ENCODE results near the gene FITM1. TPM values are rescaled to one million over a fixed set of nuclear protein-coding genes. Genes with fewer than 3 reads are reported as not detected.

The FITM1 gene
- total RNA-seq, 2 donors from 2014 or later = 1.1 TPM; not detected in 1

GRCh38 chr14:24122416-24122815, 8.0 kb upstream of the FITM1 start:
- H3K27ac ChIP-seq (ENCODE audit: low read depth, low read length) = no peak overlapping the region
- WGBS, 2 experiments (ENCODE audit: insufficient coverage in 1 of 2, insufficient read length in 1 of 2) = 100% methylated on average over 4 of the region's 4 CpGs; no CpG with 5 or more reads in 1 of the 2 experiments
- no peaks in the 10 kb centered on the region for H3K27me3 ChIP-seq (ENCODE audit: control insufficient read depth, insufficient read depth, low read length, poor library complexity, severe bottlenecking)
- H3K9me3 ChIP-seq (ENCODE audit: control insufficient read depth, low read length) = no peaks in the 10 kb centered on the region
- Mint-ChIP-seq H3K9me3 (no peaks in the 10 kb centered on the region), H3K27me3 (ENCODE audit: insufficient read depth) (no peaks in the 10 kb centered on the region), H3K4me3 (no peak overlapping the region), H3K27ac (no peak overlapping the region), H3K4me1 (peaks cover 4% of the 10 kb centered on the region), H3K36me3 (ENCODE audit: low read depth) (peaks cover 53% of the 10 kb centered on the region)
- no peaks in the 10 kb centered on the region for H3K4me1 ChIP-seq (ENCODE audit: control insufficient read depth, insufficient read depth, low read length)
- H3K4me3 ChIP-seq (ENCODE audit: low read length) = no peak overlapping the region
- no peak overlapping the region for H3K9ac ChIP-seq (ENCODE audit: extremely low read depth, low read length, poor library complexity, severe bottlenecking)
- no peak for TF ChIP-seq CTCF (conservative IDR thresholded peaks at IDR 0.05)
- DNase-seq = no peak
- H3K36me3 ChIP-seq (ENCODE audit: control insufficient read depth, insufficient read depth, low read length) = peaks cover 55% of the 10 kb centered on the region

DNA sequence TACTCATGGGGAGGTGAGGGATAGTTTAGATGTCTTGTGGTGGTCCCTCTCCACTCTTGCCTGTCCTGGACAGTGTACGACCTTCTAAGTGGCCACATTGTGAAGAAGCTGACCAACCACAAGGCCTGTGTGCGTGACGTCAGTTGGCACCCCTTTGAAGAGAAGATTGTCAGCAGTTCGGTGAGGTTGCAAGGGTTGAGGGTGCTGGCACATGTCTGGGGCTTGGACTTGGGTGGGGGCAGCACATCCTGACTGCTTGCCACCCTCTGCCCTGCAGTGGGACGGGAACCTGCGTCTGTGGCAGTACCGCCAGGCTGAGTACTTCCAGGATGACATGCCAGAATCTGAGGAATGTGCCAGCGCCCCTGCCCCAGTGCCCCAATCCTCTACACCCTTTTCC, 7.6 kb upstream of the FITM1 start:
- Mint-ChIP-seq H3K9me3 (no peaks in the 10 kb centered on the region), H3K4me3 (no peak overlapping the region), H3K36me3 (ENCODE audit: low read depth) (peaks cover 49% of the 10 kb centered on the region), H3K27ac (peak overlapping the region; percentile 39), H3K4me1 (peaks cover 4% of the 10 kb centered on the region), H3K27me3 (ENCODE audit: insufficient read depth) (no peaks in the 10 kb centered on the region)
- no peak for TF ChIP-seq CTCF (conservative IDR thresholded peaks at IDR 0.05)
- Histone ChIP-seq H3K4me1 (ENCODE audit: control insufficient read depth, insufficient read depth, low read length) (no peaks in the 10 kb centered on the region), H3K9ac (ENCODE audit: extremely low read depth, low read length, poor library complexity, severe bottlenecking) (no peak overlapping the region), H3K36me3 (ENCODE audit: control insufficient read depth, insufficient read depth, low read length) (peaks cover 53% of the 10 kb centered on the region), H3K4me3 (ENCODE audit: low read length) (no peak overlapping the region), H3K27ac (ENCODE audit: low read depth, low read length) (no peak overlapping the region), H3K9me3 (ENCODE audit: control insufficient read depth, low read length) (no peaks in the 10 kb centered on the region), H3K27me3 (ENCODE audit: control insufficient read depth, insufficient read depth, low read length, poor library complexity, severe bottlenecking) (no peaks in the 10 kb centered on the region)
- 94 to 98% methylated on average over 7 to 8 of the region's 8 CpGs for WGBS, 2 experiments (ENCODE audit: insufficient coverage in 1 of 2, insufficient read length in 1 of 2)
- no peak for DNase-seq

DNA sequence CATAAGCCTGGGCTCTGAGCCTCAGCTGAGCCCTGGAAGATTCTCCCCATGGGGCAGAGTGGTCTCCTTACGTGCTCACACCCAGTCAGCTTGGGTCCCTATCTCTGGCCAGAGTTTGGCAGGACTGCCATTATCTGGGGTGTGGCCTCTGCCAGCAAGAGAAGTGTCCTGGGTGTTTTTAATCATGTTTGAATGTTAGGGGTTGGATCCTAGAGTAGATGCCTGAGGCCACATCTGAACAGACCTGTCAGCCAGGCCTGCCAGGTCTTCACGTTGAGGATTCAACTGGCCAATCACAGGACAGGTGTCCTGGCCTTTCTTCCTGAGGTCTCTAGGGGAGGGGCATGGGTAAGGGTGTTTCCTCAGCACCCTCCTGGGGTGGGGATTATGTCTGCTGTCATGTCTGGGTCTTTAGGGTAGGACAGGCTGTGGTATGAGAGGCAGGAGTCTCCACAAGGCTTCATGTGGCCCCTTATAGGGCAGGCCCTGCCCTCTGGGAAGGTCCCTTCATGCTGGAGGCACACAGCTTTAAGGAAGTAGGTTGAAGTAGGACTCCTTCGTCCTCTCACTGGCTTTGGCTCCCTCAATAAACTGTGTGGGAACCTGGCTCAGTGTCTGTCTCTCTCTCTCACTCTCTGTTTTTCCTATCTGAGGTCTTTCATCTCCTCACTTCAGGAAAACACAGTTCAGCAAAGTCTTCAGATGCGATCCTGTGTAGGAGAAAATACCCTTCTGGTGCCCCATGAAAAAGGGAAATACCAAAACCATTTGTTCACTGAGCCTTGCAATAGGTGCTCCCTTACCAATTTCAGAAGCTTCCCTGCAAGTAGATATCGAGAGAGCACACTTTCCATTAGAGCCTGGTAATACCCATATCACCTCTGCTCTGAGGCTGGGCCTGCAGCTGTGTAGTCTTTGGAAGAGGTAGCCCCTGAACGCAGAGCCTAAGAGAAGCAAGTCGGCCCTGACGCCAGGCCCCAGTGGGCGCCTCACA, 6.7 kb upstream of the FITM1 start:
- H3K9ac ChIP-seq (ENCODE audit: extremely low read depth, low read length, poor library complexity, severe bottlenecking) = no peak overlapping the region
- H3K4me3 ChIP-seq (ENCODE audit: low read length) = no peak overlapping the region
- H3K27ac ChIP-seq (ENCODE audit: low read depth, low read length) = no peak overlapping the region
- Mint-ChIP-seq H3K36me3 (ENCODE audit: low read depth) (peaks cover 40% of the 10 kb centered on the region), H3K27me3 (ENCODE audit: insufficient read depth) (no peaks in the 10 kb centered on the region), H3K9me3 (no peaks in the 10 kb centered on the region), H3K4me3 (no peak overlapping the region), H3K4me1 (peaks cover 4% of the 10 kb centered on the region), H3K27ac (peak overlapping the region; percentile 61)
- H3K9me3 ChIP-seq (ENCODE audit: control insufficient read depth, low read length) = no peaks in the 10 kb centered on the region
- 90 to 92% methylated on average over 6 to 9 of the region's 9 CpGs for WGBS, 2 experiments (ENCODE audit: insufficient coverage in 1 of 2, insufficient read length in 1 of 2)
- peak; percentile 62 for DNase-seq
- no peaks in the 10 kb centered on the region for H3K27me3 ChIP-seq (ENCODE audit: control insufficient read depth, insufficient read depth, low read length, poor library complexity, severe bottlenecking)
- peaks cover 44% of the 10 kb centered on the region for H3K36me3 ChIP-seq (ENCODE audit: control insufficient read depth, insufficient read depth, low read length)
- no peaks in the 10 kb centered on the region for H3K4me1 ChIP-seq (ENCODE audit: control insufficient read depth, insufficient read depth, low read length)
- no peak for TF ChIP-seq CTCF (conservative IDR thresholded peaks at IDR 0.05)
